ENCODE data around the gene DBF4B.

DNA sequence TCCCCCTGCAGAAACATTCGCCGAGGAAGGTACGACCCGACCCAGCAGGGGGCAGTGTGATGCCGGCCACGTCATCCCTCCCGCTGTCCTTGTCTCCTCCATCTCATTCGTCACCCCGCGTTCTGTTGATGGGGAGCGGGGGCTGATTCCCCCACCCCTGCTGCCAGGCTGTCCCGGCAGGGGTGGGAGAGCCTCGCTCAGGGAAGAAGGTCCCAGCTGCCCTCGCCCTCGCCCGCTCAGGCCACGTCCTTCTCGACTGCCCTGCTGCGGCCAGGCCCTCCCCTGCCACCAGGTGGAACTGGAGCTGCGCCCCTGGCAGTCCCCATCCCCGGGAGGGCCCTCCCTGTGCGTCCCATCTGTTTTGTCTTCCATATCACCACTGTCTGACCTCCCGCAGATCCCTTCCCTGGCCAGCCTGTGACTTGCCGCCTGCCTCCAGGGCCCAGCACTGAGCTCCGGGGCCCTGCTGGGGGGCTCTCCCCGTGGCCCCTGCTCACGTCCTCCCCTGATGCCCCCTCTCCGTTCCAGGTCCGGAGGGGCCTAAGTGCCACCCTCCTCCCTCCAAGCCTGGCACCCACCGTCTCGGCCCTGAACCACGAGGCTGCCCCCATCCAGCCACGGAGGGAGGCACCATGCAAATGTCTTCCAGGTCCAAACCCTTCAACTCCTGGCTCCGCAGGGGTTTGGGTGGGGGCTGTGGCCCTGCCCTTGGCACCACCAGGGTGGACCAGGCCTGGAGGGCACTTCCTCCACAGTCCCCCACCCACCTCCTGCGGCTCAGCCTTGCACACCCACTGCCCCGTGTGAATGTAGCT is 71.0 kb downstream of the DBF4B start:
- TF ChIP-seq, protein P1, sequence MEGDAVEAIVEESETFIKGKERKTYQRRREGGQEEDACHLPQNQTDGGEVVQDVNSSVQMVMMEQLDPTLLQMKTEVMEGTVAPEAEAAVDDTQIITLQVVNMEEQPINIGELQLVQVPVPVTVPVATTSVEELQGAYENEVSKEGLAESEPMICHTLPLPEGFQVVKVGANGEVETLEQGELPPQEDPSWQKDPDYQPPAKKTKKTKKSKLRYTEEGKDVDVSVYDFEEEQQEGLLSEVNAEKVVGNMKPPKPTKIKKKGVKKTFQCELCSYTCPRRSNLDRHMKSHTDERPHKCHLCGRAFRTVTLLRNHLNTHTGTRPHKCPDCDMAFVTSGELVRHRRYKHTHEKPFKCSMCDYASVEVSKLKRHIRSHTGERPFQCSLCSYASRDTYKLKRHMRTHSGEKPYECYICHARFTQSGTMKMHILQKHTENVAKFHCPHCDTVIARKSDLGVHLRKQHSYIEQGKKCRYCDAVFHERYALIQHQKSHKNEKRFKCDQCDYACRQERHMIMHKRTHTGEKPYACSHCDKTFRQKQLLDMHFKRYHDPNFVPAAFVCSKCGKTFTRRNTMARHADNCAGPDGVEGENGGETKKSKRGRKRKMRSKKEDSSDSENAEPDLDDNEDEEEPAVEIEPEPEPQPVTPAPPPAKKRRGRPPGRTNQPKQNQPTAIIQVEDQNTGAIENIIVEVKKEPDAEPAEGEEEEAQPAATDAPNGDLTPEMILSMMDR (IDR thresholded peaks at IDR 0.05): peak; percentile 80 to 89 (median 84)
- TF ChIP-seq POLR2A (IDR thresholded peaks at IDR 0.05): no peak
